HG03196 (cell line): ENCODE results near the gene CHD5.

Experiments
- ATAC-seq: cut with Tn5 transposase; IDR thresholded peaks from one replicate; pipeline ENCODE4 v1.9.1; 2021; ENCODE audit not compliant: unreplicated experiment

The CHD5 gene

GRCh38 chr1:6134741-6135510 is 45.2 kb downstream of the CHD5 start:
- ATAC-seq, result no peak

- no peak for ATAC-seq
These were observed 45.9 kb downstream of the CHD5 start for GRCh38 chr1:6134206-6134605.

- ATAC-seq, result no peak
These were observed 46.8 kb downstream of the CHD5 start for GRCh38 chr1:6133146-6133895.

GRCh38 chr1:6131561-6131960 is 48.6 kb downstream of the CHD5 start:
- ATAC-seq, result no peak

GRCh38 chr1:6130596-6130995 is 49.5 kb downstream of the CHD5 start:
- no peak for ATAC-seq

- no peak for ATAC-seq
These were observed 50.1 kb downstream of the CHD5 start for GRCh38 chr1:6130036-6130435.

- no peak for ATAC-seq
These were observed 50.8 kb downstream of the CHD5 start for GRCh38 chr1:6129313-6129712.

GRCh38 chr1:6128276-6129081 is 51.6 kb downstream of the CHD5 start:
- no peak for ATAC-seq

GRCh38 chr1:6127587-6128163 is 52.4 kb downstream of the CHD5 start:
- no peak for ATAC-seq

- no peak for ATAC-seq
These were observed 53.5 kb downstream of the CHD5 start for GRCh38 chr1:6126521-6127067.

- ATAC-seq, result no peak
These were observed 54.1 kb downstream of the CHD5 start for GRCh38 chr1:6126028-6126427.

GRCh38 chr1:6125366-6125765 is 54.8 kb downstream of the CHD5 start:
- ATAC-seq, result no peak

GRCh38 chr1:6124746-6125365 is 55.3 kb downstream of the CHD5 start:
- no peak for ATAC-seq

GRCh38 chr1:6124341-6124740 is 55.8 kb downstream of the CHD5 start:
- ATAC-seq, result no peak

GRCh38 chr1:6123816-6124215 is 56.3 kb downstream of the CHD5 start:
- no peak for ATAC-seq

- ATAC-seq, result no peak
These were observed 57.0 kb downstream of the CHD5 start for GRCh38 chr1:6123083-6123482.

- ATAC-seq, result no peak
These were observed 58.3 kb downstream of the CHD5 start for GRCh38 chr1:6121651-6122370.

- ATAC-seq, result no peak
These were observed 59.1 kb downstream of the CHD5 start for GRCh38 chr1:6121021-6121421.

GRCh38 chr1:6118415-6118814 is 61.7 kb downstream of the CHD5 start:
- no peak for ATAC-seq

GRCh38 chr1:6117624-6118023 is 62.5 kb downstream of the CHD5 start:
- ATAC-seq, result no peak
